SK-N-SH (cell line): ENCODE results near the gene SSRP1. TPM values are rescaled to one million over a fixed set of nuclear protein-coding genes. Genes with fewer than 3 reads are reported as not detected.

Source experiments
- CTCF ChIA-PET: fragments of 300-600, 350-600 bp; formaldehyde crosslinking; extraction: SDS; loops from one replicate; lab custom pipeline; 2021; lab: Yijun Ruan, JAX
- POLR2A ChIA-PET: fragments of 350-600 bp; sonication (Branson Sonifier 250); formaldehyde crosslinking; extraction: SDS; loops from one replicate; lab custom pipeline; 2020; ENCODE audit warnings: antibody characterized with exemption, inconsistent platforms; lab: Yijun Ruan, JAX
- DNase-seq: peaks from one replicate; pipeline ENCODE4 v3.0.0; 2012
- H2AFZ ChIP-seq: fragments of 200-600 bp; sonication (generic); 2 replicates; pipeline ENCODE4 v1.8.1; 2016; ENCODE audit warnings: antibody characterized with exemption, mild to moderate bottlenecking, low read depth
- H3F3A ChIP-seq: fragments of 200-600 bp; sonication (generic); replicated peaks from 2 replicates; pipeline ENCODE3; 2016; ENCODE audit warnings: antibody characterized with exemption, mild to moderate bottlenecking; ENCODE audit not compliant: insufficient read depth
- H3K27ac ChIP-seq, 2 experiments: fragments of 200-500 bp in 1 of 2; fragments of 200-600 bp in 1 of 2; sonication (Bioruptor generic) in 1 of 2; sonication (generic), shearing (Covaris generic) in 1 of 2; 2 replicates each; pipeline versions ENCODE4 v1.5.1 to v1.6.1; 2014 to 2016; ENCODE audit warnings: low read depth in 2 of 2, inconsistent platforms in 1 of 2, low read length in 1 of 2, mild to moderate bottlenecking in 1 of 2, mixed read lengths in 1 of 2
- H3K27me3 ChIP-seq: fragments of 200-600 bp; sonication (generic), shearing (Covaris generic); 2 replicates; pipeline ENCODE4 v1.6.1; 2016; ENCODE audit warnings: mixed run types; ENCODE audit not compliant: insufficient read depth
- H3K36me3 ChIP-seq, 2 experiments: fragments of 200-500 bp in 1 of 2; fragments of 200-600 bp in 1 of 2; sonication (Bioruptor generic) in 1 of 2; sonication (generic) in 1 of 2; replicated peaks in 1 of 2; 2 replicates each; pipeline versions ENCODE3 to v1.5.1; 2014 to 2016; ENCODE audit warnings: low read length in 1 of 2, mild to moderate bottlenecking in 1 of 2; ENCODE audit not compliant: insufficient read depth in 2 of 2, control insufficient read depth in 1 of 2
- H3K4me1 ChIP-seq, 2 experiments: fragments of 200-500 bp in 1 of 2; fragments of 200-600 bp in 1 of 2; sonication (Bioruptor generic) in 1 of 2; sonication (generic), shearing (Covaris generic) in 1 of 2; 2 replicates each; pipeline versions ENCODE4 v1.5.1 to v1.6.1; 2014 to 2016; ENCODE audit warnings: low read depth in 1 of 2, low read length in 1 of 2, mixed run types in 1 of 2; ENCODE audit not compliant: insufficient read depth in 2 of 2, control insufficient read depth in 1 of 2
- H3K4me2 ChIP-seq: fragments of 200-600 bp; sonication (generic), shearing (Covaris generic); 2 replicates; pipeline ENCODE4 v1.6.1; 2017; ENCODE audit warnings: mixed run types
- H3K4me3 ChIP-seq, 2 experiments: fragments of 200-500 bp in 1 of 2; fragments of 200-600 bp in 1 of 2; sonication (Bioruptor generic) in 1 of 2; sonication (generic), shearing (Covaris generic) in 1 of 2; 2 replicates each; pipeline versions ENCODE4 v1.5.1 to v1.8.1; 2014 to 2016; ENCODE audit warnings: low read depth in 2 of 2, inconsistent platforms in 1 of 2, low read length in 1 of 2, mild to moderate bottlenecking in 1 of 2, mixed read lengths in 1 of 2, moderate library complexity in 1 of 2
- H3K79me2 ChIP-seq: fragments of 200-600 bp; sonication (generic); 2 replicates; pipeline ENCODE4 v1.8.1; 2017; ENCODE audit warnings: mild to moderate bottlenecking; ENCODE audit not compliant: insufficient read depth
- H3K9ac ChIP-seq: fragments of 200-600 bp; sonication (generic); 2 replicates; pipeline ENCODE4 v1.6.1; 2017; ENCODE audit warnings: mixed run types
- H3K9me2 ChIP-seq: fragments of 200-600 bp; sonication (generic); 2 replicates; pipeline ENCODE4 v1.6.1; 2017; ENCODE audit warnings: mixed run types
- H3K9me3 ChIP-seq: fragments of 200-600 bp; sonication (generic); 2 replicates; pipeline ENCODE4 v1.6.1; 2017; ENCODE audit warnings: mixed run types, mild to moderate bottlenecking, moderate library complexity
- H4K20me1 ChIP-seq: fragments of 200-600 bp; sonication (generic); 2 replicates; pipeline ENCODE4 v1.6.1; 2017; ENCODE audit warnings: mild to moderate bottlenecking, mixed run types; ENCODE audit not compliant: insufficient read depth
- CHD2 ChIP-seq: fragments of 150-350 bp; IDR thresholded peaks from 2 replicates; pipeline ENCODE4 v1.6.1; 2018; ENCODE audit warnings: low read length; ENCODE audit not compliant: partially characterized antibody
- FOSL2 ChIP-seq: IDR thresholded peaks from 2 replicates; pipeline ENCODE4 v1.4.0; 2012; ENCODE audit warnings: low read depth, mild to moderate bottlenecking, moderate library complexity, borderline replicate concordance
- GABPA ChIP-seq: IDR thresholded peaks from 2 replicates; pipeline ENCODE4 v1.4.0; 2012; ENCODE audit warnings: low read depth, mild to moderate bottlenecking
- MAX ChIP-seq: IDR thresholded peaks from 2 replicates; pipeline ENCODE4 v1.4.0; 2012; ENCODE audit warnings: low read depth
- MEF2A ChIP-seq: IDR thresholded peaks from 2 replicates; pipeline ENCODE4 v1.4.0; 2012; ENCODE audit warnings: low read depth, borderline replicate concordance
- MXI1 ChIP-seq: IDR thresholded peaks from 2 replicates; pipeline ENCODE4 v1.6.1; 2012; ENCODE audit warnings: mild to moderate bottlenecking, low read depth, low read length, improper control_type of control experiment
- NRF1 ChIP-seq: IDR thresholded peaks from 2 replicates; pipeline ENCODE4 v1.6.1; 2012; ENCODE audit warnings: low read depth, mild to moderate bottlenecking, low read length
- REST ChIP-seq: IDR thresholded peaks from 2 replicates; pipeline ENCODE4 v1.6.1; 2012; ENCODE audit warnings: mild to moderate bottlenecking, low read depth, low read length, moderate library complexity
- SIN3A ChIP-seq: IDR thresholded peaks from 2 replicates; pipeline ENCODE4 v1.6.1; 2012; ENCODE audit warnings: low read depth, mild to moderate bottlenecking, low read length, moderate library complexity, borderline replicate concordance
- TCF12 ChIP-seq: IDR thresholded peaks from 2 replicates; pipeline ENCODE4 v1.4.0; 2012
- USF1 ChIP-seq: IDR thresholded peaks from 2 replicates; pipeline ENCODE4 v1.4.0; 2012; ENCODE audit warnings: low read depth, borderline replicate concordance
- USF2 ChIP-seq: fragments of 150-350 bp; IDR thresholded peaks from 2 replicates; pipeline ENCODE4 v1.6.1; 2017; ENCODE audit warnings: antibody characterized with exemption, low read length, low read depth, borderline replicate concordance
- YY1 ChIP-seq: IDR thresholded peaks from 2 replicates; pipeline ENCODE4 v1.4.0; 2012; ENCODE audit warnings: low read depth, mild to moderate bottlenecking
- WGBS: methylation state at CpG from one replicate; pipeline ENCODE4 v1.1.6; 2017; ENCODE audit warnings: low lambda C conversion rate; 5-methylcytosine and 5-hydroxymethylcytosine counted together
- polyA plus RNA-seq, 3 experiments: library from polyadenylated mRNA; depleted of rRNA; stranded (reverse); fragments of >200 nt; gene quantifications; 2 replicates each; pipeline ENCODE4 v1.2.3, GENCODE V29; 2012

Gene SSRP1
- polyA plus RNA-seq, 1 of the 3 experiments (the other 2 are of a cell fraction): 137 TPM

- TF ChIP-seq SIN3A (no peak), USF2 (no peak), NRF1 (no peak), GABPA (no peak), MXI1 (no peak), MAX (no peak)
Measured at GRCh38 chr11:57340039-57340615, 4.4 kb upstream of the SSRP1 start (continued).

- ChIA-PET CTCF (interaction anchor here (1.3 kb wide), 4 partner anchors 9 to 498 kb away, joined by 4 to 5 read pairs (median 4); no protein-coding TSS in a partner anchor), POLR2A (no interaction called here)
- Histone ChIP-seq H3K4me3 (no peak overlapping the region), H3F3A (no peaks in the 10 kb centered on the region), H4K20me1 (no peaks in the 10 kb centered on the region), H3K4me1 (peaks cover 0 to 13% of the 10 kb centered on the region in 2 experiments; a peak in 2 of 4 replicates), H3K9ac (no peak overlapping the region), H2AFZ (no peak overlapping the region), H3K27ac (no peak overlapping the region), H3K9me3 (no peaks in the 10 kb centered on the region), H3K4me2 (no peak overlapping the region), H3K36me3 (no peaks in the 10 kb centered on the region), H3K27me3 (no peaks in the 10 kb centered on the region), H3K79me2 (peaks cover 16% of the 10 kb centered on the region), H3K9me2 (no peaks in the 10 kb centered on the region)
- TF ChIP-seq SIN3A (no peak), MXI1 (no peak), FOSL2 (no peak), MAX (no peak), REST (no peak), TCF12 (no peak), MEF2A (no peak), USF1 (no peak), CHD2 (no peak), YY1 (no peak)
- DNase-seq: no peak
- WGBS: 80% methylated on average over 5 of the region's 5 CpGs
Measured at GRCh38 chr11:57339328-57339727, 3.6 kb upstream of the SSRP1 start.
